Measurements from ENCODE around the gene UBN2.

- TF ChIP-seq CTCF (IDR thresholded peaks at IDR 0.05) (no peak), POLR2A (IDR thresholded peaks at IDR 0.05) (no peak), POLR2AphosphoS5 (IDR thresholded peaks at IDR 0.05) (no peak)
Observed at GRCh38 chr7:139246494-139246893, 15.5 kb downstream of the UBN2 start.

All from prostate gland (tissue), 2 donors.